Colonic mucosa (tissue), 4 donors: Measurements from ENCODE around the gene SLC30A2. TPM values are rescaled to one million over a fixed set of nuclear protein-coding genes. Genes with fewer than 3 reads are reported as not detected.
"Not testable (repeated sequence)": the region's sequence is repeated elsewhere in the genome, so short reads cannot be mapped to it uniquely, and the experiment has no call there.

Source experiments
- DNase-seq: peaks from one replicate; pipeline ENCODE4 v3.0.0-alpha.2; 2020
- H3K27ac ChIP-seq: fragments of 200-600 bp; one replicate; pipeline ENCODE4 v1.8.0; 2021
- H3K27me3 ChIP-seq: fragments of 200-600 bp; one replicate; pipeline ENCODE4 v1.8.0; 2021
- H3K36me3 ChIP-seq: fragments of 200-600 bp; one replicate; pipeline ENCODE4 v1.8.0; 2021
- H3K4me1 ChIP-seq: fragments of 200-600 bp; one replicate; pipeline ENCODE4 v1.8.0; 2021; ENCODE audit warnings: mild to moderate bottlenecking
- H3K4me3 ChIP-seq: fragments of 200-600 bp; one replicate; pipeline ENCODE4 v1.8.0; 2021
- H3K9ac ChIP-seq, 2 donors: one replicate each; pipeline ENCODE4 v1.7.0; 2013; ENCODE audit warnings: control low read depth in 2 of 2, low read depth in 2 of 2, low read length in 2 of 2
- H3K9me3 ChIP-seq: fragments of 200-600 bp; one replicate; pipeline ENCODE4 v1.8.0; 2021
- CTCF ChIP-seq: fragments of 200-600 bp; IDR thresholded peaks from one replicate; pipeline ENCODE4 v1.8.0; 2022; ENCODE audit warnings: antibody characterized with exemption, mild to moderate bottlenecking
- intact Hi-C: fragments of 100-400 bp; cut with DNase I; formaldehyde crosslinking; loops from one replicate; pipeline ENCODE4 v1.14.1; 2022
- total RNA-seq, 2 donors: library from RNA; stranded (reverse); fragmentation: NEBNext Ultra II Directional in 1 of 2; extraction: Animal tissue kit (Norgen Biotek cat#: 25700) in 1 of 2; gene quantifications; one replicate each; pipeline ENCODE4 v1.2.1, GENCODE V29; 2021
- donor health status: healthy.
- donor health status: DM: no; HTN: no; CAD: no.
- donor health status: DM: no; HTN: no; CAD: no.

SLC30A2 gene
- under 1 TPM; 0.27 to 0.42 TPM for total RNA-seq

- peaks cover 27% of the 10 kb centered on the region for H3K27me3 ChIP-seq
- H3K36me3 ChIP-seq: no peaks in the 10 kb centered on the region
- no peaks in the 10 kb centered on the region for H3K9me3 ChIP-seq
- no peak within 1 kb of the TSS for H3K4me3 ChIP-seq
- H3K4me1 ChIP-seq: peaks cover 4% of the 10 kb centered on the region
- DNase-seq: no peak
- no peak within 1 kb of the TSS for H3K9ac ChIP-seq
- intact Hi-C loops: no loop called here
- no peak for TF ChIP-seq CTCF
- no peak within 1 kb of the TSS for H3K27ac ChIP-seq
These were observed at the start of gene SLC30A2 for GRCh38 chr1:26045722-26046245. SLC30A2 (minus strand) TSS chr1:26046118; CDS start chr1:26045896, 222 bp downstream.

DNA sequence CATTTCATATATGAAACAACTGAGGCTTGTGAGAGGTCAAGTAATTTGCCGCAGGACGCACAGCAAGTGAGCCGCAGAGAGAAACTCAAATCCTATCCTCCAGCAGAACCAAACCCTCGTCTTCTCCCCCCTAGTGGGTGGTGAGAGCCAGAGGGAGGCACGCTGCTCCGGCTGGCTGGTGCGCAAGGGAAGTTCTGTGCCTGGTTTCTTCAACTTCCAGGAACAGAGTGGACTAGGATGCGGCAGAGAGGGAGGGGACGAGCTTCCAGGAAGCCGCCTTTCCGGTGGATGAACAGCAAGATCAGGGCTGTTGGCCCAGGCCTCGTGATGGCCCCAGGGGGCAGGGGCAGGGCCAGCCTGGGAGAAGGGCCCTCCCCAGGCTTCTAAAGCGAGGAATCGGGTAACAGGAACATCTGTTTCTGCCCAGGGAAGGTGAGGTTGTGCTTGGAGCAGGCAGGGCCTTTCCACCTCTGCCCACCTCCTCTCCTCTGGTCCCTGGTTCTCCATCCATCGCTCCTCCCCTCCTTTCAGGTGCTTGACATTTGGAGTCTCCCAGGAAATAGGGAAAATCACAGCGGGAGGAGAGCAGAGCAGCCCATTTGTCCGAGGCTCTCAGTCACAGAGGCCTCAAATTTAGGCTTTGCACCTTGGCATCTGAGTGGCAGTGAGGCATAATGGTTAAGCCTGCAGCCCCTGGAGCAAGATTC lies 48.9 kb upstream of the SLC30A2 start:
- Histone ChIP-seq H3K27ac (no peak overlapping the region), H3K9me3 (no peaks in the 10 kb centered on the region), H3K4me1 (no peaks in the 10 kb centered on the region), H3K36me3 (no peaks in the 10 kb centered on the region), H3K9ac (no peak overlapping the region), H3K27me3 (no peaks in the 10 kb centered on the region), H3K4me3 (no peak overlapping the region)
- intact Hi-C loops: no loop called here
- DNase-seq: no peak
- no peak for TF ChIP-seq CTCF

- no peak for TF ChIP-seq CTCF
- H3K4me3 ChIP-seq: no peak overlapping the region
- H3K27ac ChIP-seq: no peak overlapping the region
- no peak overlapping the region for H3K9ac ChIP-seq
- intact Hi-C loops: no loop called here
- H3K27me3 ChIP-seq: no peaks in the 10 kb centered on the region
- H3K36me3 ChIP-seq: no peaks in the 10 kb centered on the region
- no peak for DNase-seq
- H3K9me3 ChIP-seq: no peaks in the 10 kb centered on the region
- H3K4me1 ChIP-seq: no peaks in the 10 kb centered on the region
These were observed 48.3 kb upstream of the SLC30A2 start for GRCh38 chr1:26094076-26094669.

- H3K36me3 ChIP-seq, H3K4me1 ChIP-seq, intact Hi-C loops, H3K9ac ChIP-seq, H3K4me3 ChIP-seq, DNase-seq, H3K27ac ChIP-seq, H3K9me3 ChIP-seq, H3K27me3 ChIP-seq: not testable (repeated sequence)
These were observed 47.7 kb upstream of the SLC30A2 start for GRCh38 chr1:26093569-26093968.

DNA sequence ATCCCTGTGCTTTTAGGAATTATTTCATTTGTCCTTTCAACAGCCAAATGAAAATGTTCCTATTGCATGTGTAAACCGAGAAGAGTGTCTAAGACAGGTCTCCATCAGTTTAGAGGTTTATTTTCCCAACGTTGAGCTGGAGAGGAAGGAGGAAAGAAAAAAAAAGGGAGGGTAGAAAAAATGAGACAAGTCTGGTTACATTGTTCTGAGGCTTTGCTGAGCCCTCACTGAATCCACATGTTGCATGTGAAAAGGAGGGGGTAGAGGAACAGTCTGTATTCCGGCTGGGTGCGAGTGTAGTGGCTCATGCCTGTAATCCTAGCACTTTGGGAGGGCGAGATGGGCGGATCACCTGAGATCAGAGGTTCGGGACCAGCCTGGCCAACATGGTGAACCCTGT lies 46.5 kb upstream of the SLC30A2 start:
- Histone ChIP-seq H3K4me3 (no peak overlapping the region), H3K27me3 (no peaks in the 10 kb centered on the region), H3K27ac (no peak overlapping the region)

More for the DNA sequence above, 46.5 kb upstream of the SLC30A2 start:
- H3K4me1 ChIP-seq: no peaks in the 10 kb centered on the region
- DNase-seq: no peak
- intact Hi-C loops: no loop called here
- no peaks in the 10 kb centered on the region for H3K9me3 ChIP-seq
- no peaks in the 10 kb centered on the region for H3K36me3 ChIP-seq
- no peak for TF ChIP-seq CTCF
- H3K9ac ChIP-seq: peak overlapping the region in 1 of 2 donors; percentile 12
